DND-41 (cell line): Measurements from ENCODE around the gene ATF6B.

Source experiments
- ATAC-seq: fragments of 200-7000 bp; cut with Tn5 transposase; 3 replicates; pipeline ENCODE4 v1.9.1; 2021; ENCODE audit warnings: low read depth; ENCODE audit not compliant: insufficient read depth
- DNase-seq: peaks from one replicate; pipeline ENCODE4 v3.0.0-alpha.2; 2020
- H2AFZ ChIP-seq: 2 replicates; pipeline ENCODE4 v1.6.0; 2012; ENCODE audit warnings: low read depth, low read length
- H3K27ac ChIP-seq: 2 replicates; pipeline ENCODE4 v1.5.1; 2012; ENCODE audit warnings: low read length, inconsistent platforms
- H3K27me3 ChIP-seq: fragments of 200-600 bp; sonication (generic); 2 replicates; pipeline ENCODE4 v1.6.0; 2012; ENCODE audit warnings: low read length, mild to moderate bottlenecking, inconsistent platforms; ENCODE audit not compliant: insufficient read depth, poor library complexity
- H3K36me3 ChIP-seq: 2 replicates; pipeline ENCODE4 v1.5.1; 2012; ENCODE audit warnings: low read length, inconsistent platforms; ENCODE audit not compliant: insufficient read depth
- H3K4me1 ChIP-seq: 2 replicates; pipeline ENCODE4 v1.5.1; 2012; ENCODE audit warnings: mild to moderate bottlenecking, low read length; ENCODE audit not compliant: insufficient read depth
- H3K4me2 ChIP-seq: 2 replicates; pipeline ENCODE4 v1.6.0; 2012; ENCODE audit warnings: mild to moderate bottlenecking, moderate library complexity, low read length, inconsistent platforms; ENCODE audit not compliant: insufficient read depth
- H3K4me3 ChIP-seq, 2 experiments: fragments of 200-600 bp in 1 of 2; shearing (Covaris generic) in 1 of 2; 2 replicates each; pipeline ENCODE4 v1.5.1; 2012 to 2016; ENCODE audit warnings: inconsistent platforms in 2 of 2, low read length in 2 of 2, mild to moderate bottlenecking in 2 of 2, low read depth in 1 of 2, moderate library complexity in 1 of 2
- H3K79me2 ChIP-seq: 2 replicates; pipeline ENCODE4 v1.6.0; 2012; ENCODE audit warnings: low read length, inconsistent platforms; ENCODE audit not compliant: insufficient read depth
- H3K9ac ChIP-seq: 2 replicates; pipeline ENCODE4 v1.6.0; 2012; ENCODE audit warnings: low read depth, mild to moderate bottlenecking, inconsistent platforms, low read length, moderate library complexity
- H3K9me3 ChIP-seq: 2 replicates; pipeline ENCODE4 v1.5.1; 2012; ENCODE audit warnings: low read length, moderate library complexity, mild to moderate bottlenecking, inconsistent platforms; ENCODE audit not compliant: insufficient read depth, severe bottlenecking
- H4K20me1 ChIP-seq: 2 replicates; pipeline ENCODE4 v1.6.0; 2012; ENCODE audit warnings: low read length; ENCODE audit not compliant: insufficient read depth
- CTCF ChIP-seq: IDR thresholded peaks from 2 replicates; pipeline ENCODE4 v1.5.1; 2012; ENCODE audit warnings: borderline replicate concordance, low read length, moderate library complexity, mild to moderate bottlenecking; ENCODE audit not compliant: poor library complexity, severe bottlenecking; ENCODE audit errors: extremely low read depth
- EZH2 ChIP-seq: IDR thresholded peaks from 3 replicates; pipeline ENCODE4 v1.6.1; 2012; ENCODE audit warnings: borderline replicate concordance, low read depth, mild to moderate bottlenecking, moderate library complexity, low read length, inconsistent platforms; ENCODE audit not compliant: severe bottlenecking

ATF6B gene

GRCh38 chr6:32127409-32127716 is 683 bp downstream of the ATF6B start:
- TF ChIP-seq EZH2 = no peak
- no peak for TF ChIP-seq CTCF
- Histone ChIP-seq H3K27ac (peak overlapping the region; percentile 97), H3K4me1 (peaks cover 40% of the 10 kb centered on the region), H3K27me3 (no peaks in the 10 kb centered on the region), H3K4me2 (peak overlapping the region; percentile 78), H3K9ac (peak overlapping the region; percentile 89), H3K4me3 (peak overlapping the region; percentile 82 to 91; a peak in 3 of 4 replicates), H3K36me3 (peaks cover 44% of the 10 kb centered on the region), H2AFZ (peak overlapping the region; percentile 94), H3K9me3 (no peaks in the 10 kb centered on the region), H3K79me2 (peaks cover 42% of the 10 kb centered on the region), H4K20me1 (no peaks in the 10 kb centered on the region)
- DNase-seq = no peak
- no peak for ATAC-seq

- H4K20me1 ChIP-seq = no peaks in the 10 kb centered on the region
- DNase-seq = no peak
- H3K27me3 ChIP-seq = no peaks in the 10 kb centered on the region
- peaks cover 42% of the 10 kb centered on the region for H3K79me2 ChIP-seq
- H3K9me3 ChIP-seq = no peaks in the 10 kb centered on the region
- H3K27ac ChIP-seq = peak overlapping the region; percentile 36; the same call in 1 of the 2 replicates
- TF ChIP-seq CTCF (no peak), EZH2 (no peak)
- no peak for ATAC-seq
- H3K9ac ChIP-seq = peak overlapping the region; percentile 89
- H3K36me3 ChIP-seq = peaks cover 48% of the 10 kb centered on the region
- H3K4me2 ChIP-seq = peak overlapping the region; percentile 78
- no peak overlapping the region for H2AFZ ChIP-seq
- peaks cover 40% of the 10 kb centered on the region for H3K4me1 ChIP-seq
- H3K4me3 ChIP-seq = peak overlapping the region; percentile 82 to 91; a peak in 3 of 4 replicates
Observed at GRCh38 chr6:32126880-32127279, 1.2 kb downstream of the ATF6B start.

GRCh38 chr6:32123681-32124080 is 4.4 kb downstream of the ATF6B start:
- peaks cover 23% of the 10 kb centered on the region for H3K4me1 ChIP-seq
- H3K9me3 ChIP-seq = no peaks in the 10 kb centered on the region
- H3K27ac ChIP-seq = no peak overlapping the region
- H3K27me3 ChIP-seq = no peaks in the 10 kb centered on the region
- no peak overlapping the region for H3K9ac ChIP-seq
- TF ChIP-seq CTCF = no peak
- no peak for TF ChIP-seq EZH2
- DNase-seq (no peak), ATAC-seq (no peak)
- H3K36me3 ChIP-seq = peaks cover 71% of the 10 kb centered on the region
- no peak overlapping the region for H2AFZ ChIP-seq
- no peak overlapping the region for H3K4me3 ChIP-seq
- no peak overlapping the region for H3K4me2 ChIP-seq
- H3K79me2 ChIP-seq = peaks cover 30% of the 10 kb centered on the region
- H4K20me1 ChIP-seq = no peaks in the 10 kb centered on the region
